Activated gamma-delta T cell treated with anti-CD3 and anti-CD28 coated beads, Interleukin-2, amount 50 U/mL, for 16 hours (primary cell): ENCODE measurements around the gene KRT37.
"Not testable (repeated sequence)": the region's sequence is repeated elsewhere in the genome, so short reads cannot be mapped to it uniquely, and the experiment has no call there.

Source experiments
- DNase-seq: peaks from one replicate; pipeline ENCODE4 v3.0.0-alpha.2; 2020; ENCODE audit warnings: low read depth

Gene KRT37

GRCh38 chr17:41404024-41404671 is 20.2 kb downstream of the KRT37 start:
- DNase-seq = no peak

GRCh38 chr17:41403404-41404023 is 20.9 kb downstream of the KRT37 start:
- DNase-seq = no peak

- no peak for DNase-seq
Observed at GRCh38 chr17:41402161-41402560, 22.2 kb downstream of the KRT37 start.

- DNase-seq = no peak
Observed at GRCh38 chr17:41396996-41397660, 27.3 kb downstream of the KRT37 start, which contains the start of gene KRT31. Gene KRT31, minus strand, starts transcription at chr17:41397608. Its CDS starts 69 bp downstream, at chr17:41397539.

GRCh38 chr17:41396340-41396739 is 28.0 kb downstream of the KRT37 start:
- DNase-seq = no peak

GRCh38 chr17:41395611-41396010 is 28.8 kb downstream of the KRT37 start:
- no peak for DNase-seq

- not testable (repeated sequence) for DNase-seq
Observed at GRCh38 chr17:41395044-41395443, 29.3 kb downstream of the KRT37 start.

- no peak for DNase-seq
Observed at GRCh38 chr17:41394254-41394996, 30.0 kb downstream of the KRT37 start.

- DNase-seq = no peak
Observed at GRCh38 chr17:41393826-41394225, 30.6 kb downstream of the KRT37 start.

- no peak for DNase-seq
Observed at GRCh38 chr17:41393294-41393693, 31.1 kb downstream of the KRT37 start.

GRCh38 chr17:41392278-41392677 is 32.1 kb downstream of the KRT37 start:
- no peak for DNase-seq

GRCh38 chr17:41391535-41391934 is 32.9 kb downstream of the KRT37 start:
- DNase-seq = no peak

GRCh38 chr17:41390411-41390938 is 33.9 kb downstream of the KRT37 start:
- DNase-seq = no peak

- no peak for DNase-seq
Observed at GRCh38 chr17:41387670-41388069, 36.7 kb downstream of the KRT37 start.

GRCh38 chr17:41386227-41386626 is 38.2 kb downstream of the KRT37 start:
- no peak for DNase-seq

GRCh38 chr17:41383690-41384089 is 40.7 kb downstream of the KRT37 start:
- no peak for DNase-seq

- no peak for DNase-seq
Observed at GRCh38 chr17:41382394-41382793, 42.0 kb downstream of the KRT37 start.

GRCh38 chr17:41381943-41382342 is 42.4 kb downstream of the KRT37 start, which contains the start of gene KRT34:
Gene KRT34, minus strand, starts transcription at chr17:41382306. Its CDS starts 60 bp downstream, at chr17:41382246.
- DNase-seq = not testable (repeated sequence)

- not testable (repeated sequence) for DNase-seq
Observed at GRCh38 chr17:41380091-41380490, 44.3 kb downstream of the KRT37 start.

GRCh38 chr17:41377546-41377945 is 46.8 kb downstream of the KRT37 start:
- no peak for DNase-seq
